Endothelial cell of umbilical vein (primary cell): Measurements from ENCODE around the gene ITGB2.

ENCODE experiments used
- MYC ChIP-seq: IDR thresholded peaks from one replicate; pipeline ENCODE4 v1.6.1; 2011; ENCODE audit warnings: mild to moderate bottlenecking, low read depth, low read length
- POLR2A ChIP-seq: IDR thresholded peaks from 2 replicates; pipeline ENCODE4 v1.6.1; 2012; ENCODE audit warnings: low read depth, mild to moderate bottlenecking, control low read depth, low read length
- POLR2AphosphoS5 ChIP-seq: IDR thresholded peaks from 2 replicates; pipeline ENCODE4 v1.6.1; 2012; ENCODE audit warnings: low read depth, mild to moderate bottlenecking, control low read depth, low read length, moderate library complexity; ENCODE audit not compliant: insufficient read depth
- TF ChIP-seq, protein P1 (sequence below), 2 donors: IDR thresholded peaks; 1 replicate in 1 of 2; 2 replicates in 1 of 2; pipeline ENCODE4 v1.5.1; 2011; ENCODE audit warnings: low read length in 2 of 2, mild to moderate bottlenecking in 2 of 2, moderate library complexity in 2 of 2, control low read depth in 1 of 2, inconsistent platforms in 1 of 2, low read depth in 1 of 2; ENCODE audit not compliant: insufficient read depth in 1 of 2; ENCODE audit errors: extremely low read depth in 1 of 2

DNA sequence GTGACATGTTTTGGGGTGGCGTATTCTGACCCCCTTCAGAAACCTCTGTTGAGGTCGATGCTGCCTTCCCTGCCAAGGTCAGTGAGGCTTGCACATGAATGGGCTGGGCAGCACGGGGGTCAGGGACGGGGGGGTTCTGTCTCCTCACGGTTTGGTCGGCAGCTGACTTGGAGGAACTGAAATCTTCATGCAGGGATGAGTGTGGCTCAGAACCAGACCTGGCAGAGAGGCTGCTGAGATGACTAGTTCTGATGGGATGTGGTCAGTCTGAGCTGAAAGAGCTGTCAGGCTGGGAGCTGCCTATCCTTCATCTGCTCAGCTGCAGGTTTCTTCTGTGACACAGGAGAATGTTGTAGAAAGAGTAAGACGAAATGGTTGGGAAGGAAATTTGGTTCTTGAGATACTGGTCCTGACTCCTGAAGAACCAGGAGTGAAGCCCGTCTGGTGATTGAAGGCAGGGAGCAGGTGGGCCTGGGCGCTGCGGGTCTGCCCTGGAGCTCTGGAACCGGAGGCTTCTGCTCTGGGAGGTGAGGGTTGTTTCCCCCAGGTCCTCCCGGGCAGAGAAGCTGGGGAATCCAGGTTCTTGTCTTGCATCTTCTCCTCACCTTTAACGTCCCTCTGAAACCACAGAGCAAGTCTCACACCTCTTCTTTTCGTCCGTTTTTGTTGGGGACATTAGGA, 22.4 kb upstream of the ITGB2 start:
- TF ChIP-seq, protein P1, sequence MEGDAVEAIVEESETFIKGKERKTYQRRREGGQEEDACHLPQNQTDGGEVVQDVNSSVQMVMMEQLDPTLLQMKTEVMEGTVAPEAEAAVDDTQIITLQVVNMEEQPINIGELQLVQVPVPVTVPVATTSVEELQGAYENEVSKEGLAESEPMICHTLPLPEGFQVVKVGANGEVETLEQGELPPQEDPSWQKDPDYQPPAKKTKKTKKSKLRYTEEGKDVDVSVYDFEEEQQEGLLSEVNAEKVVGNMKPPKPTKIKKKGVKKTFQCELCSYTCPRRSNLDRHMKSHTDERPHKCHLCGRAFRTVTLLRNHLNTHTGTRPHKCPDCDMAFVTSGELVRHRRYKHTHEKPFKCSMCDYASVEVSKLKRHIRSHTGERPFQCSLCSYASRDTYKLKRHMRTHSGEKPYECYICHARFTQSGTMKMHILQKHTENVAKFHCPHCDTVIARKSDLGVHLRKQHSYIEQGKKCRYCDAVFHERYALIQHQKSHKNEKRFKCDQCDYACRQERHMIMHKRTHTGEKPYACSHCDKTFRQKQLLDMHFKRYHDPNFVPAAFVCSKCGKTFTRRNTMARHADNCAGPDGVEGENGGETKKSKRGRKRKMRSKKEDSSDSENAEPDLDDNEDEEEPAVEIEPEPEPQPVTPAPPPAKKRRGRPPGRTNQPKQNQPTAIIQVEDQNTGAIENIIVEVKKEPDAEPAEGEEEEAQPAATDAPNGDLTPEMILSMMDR (IDR thresholded peaks at IDR 0.05; ENCODE audit: extremely low read depth in 1 of 2, insufficient read depth in 1 of 2, low read depth in 1 of 2, low read length in 2 of 2): no peak
- TF ChIP-seq MYC (no peak), POLR2AphosphoS5 (no peak), POLR2A (no peak)
